Stimulated activated CD4-positive, alpha-beta T cell treated with anti-CD3 and anti-CD28 coated beads, TNF-alpha, amount 100 ng/mL, for 1 hour (primary cell): ENCODE data around the gene MEGF9.
"Not testable (repeated sequence)": the region's sequence is repeated elsewhere in the genome, so short reads cannot be mapped to it uniquely, and the experiment has no call there.

Source experiments
- DNase-seq, 3 donors: peaks; one replicate each; pipeline ENCODE4 v3.0.0-alpha.2; 2020; ENCODE audit warnings: low read depth in 3 of 3, low spot score in 1 of 3

The MEGF9 gene

GRCh38 chr9:120579139-120580050 is 134.9 kb downstream of the MEGF9 start:
- DNase-seq, result no peak

DNA sequence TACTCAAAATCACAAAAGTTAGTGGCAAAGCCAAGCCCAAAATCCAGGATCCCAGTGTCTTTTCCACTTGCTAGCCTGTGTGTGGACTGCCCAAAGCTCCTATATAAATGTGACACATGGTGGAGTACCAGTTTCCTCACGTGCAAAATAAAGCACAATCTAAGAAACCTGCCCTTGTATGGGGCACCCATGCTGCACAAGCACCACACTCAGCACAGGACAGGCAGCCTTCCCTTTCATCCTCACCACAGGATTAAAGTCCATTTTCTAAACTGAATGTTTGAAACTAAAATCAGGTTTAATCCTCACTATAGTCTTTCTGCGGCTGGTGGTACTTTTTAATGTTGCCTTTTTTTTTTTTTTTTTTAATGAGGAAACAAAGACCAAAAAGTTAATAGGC is 139.8 kb downstream of the MEGF9 start:
- DNase-seq, result no peak

- no peak for DNase-seq
Measured at GRCh38 chr9:120572472-120572871, 141.8 kb downstream of the MEGF9 start.

DNA sequence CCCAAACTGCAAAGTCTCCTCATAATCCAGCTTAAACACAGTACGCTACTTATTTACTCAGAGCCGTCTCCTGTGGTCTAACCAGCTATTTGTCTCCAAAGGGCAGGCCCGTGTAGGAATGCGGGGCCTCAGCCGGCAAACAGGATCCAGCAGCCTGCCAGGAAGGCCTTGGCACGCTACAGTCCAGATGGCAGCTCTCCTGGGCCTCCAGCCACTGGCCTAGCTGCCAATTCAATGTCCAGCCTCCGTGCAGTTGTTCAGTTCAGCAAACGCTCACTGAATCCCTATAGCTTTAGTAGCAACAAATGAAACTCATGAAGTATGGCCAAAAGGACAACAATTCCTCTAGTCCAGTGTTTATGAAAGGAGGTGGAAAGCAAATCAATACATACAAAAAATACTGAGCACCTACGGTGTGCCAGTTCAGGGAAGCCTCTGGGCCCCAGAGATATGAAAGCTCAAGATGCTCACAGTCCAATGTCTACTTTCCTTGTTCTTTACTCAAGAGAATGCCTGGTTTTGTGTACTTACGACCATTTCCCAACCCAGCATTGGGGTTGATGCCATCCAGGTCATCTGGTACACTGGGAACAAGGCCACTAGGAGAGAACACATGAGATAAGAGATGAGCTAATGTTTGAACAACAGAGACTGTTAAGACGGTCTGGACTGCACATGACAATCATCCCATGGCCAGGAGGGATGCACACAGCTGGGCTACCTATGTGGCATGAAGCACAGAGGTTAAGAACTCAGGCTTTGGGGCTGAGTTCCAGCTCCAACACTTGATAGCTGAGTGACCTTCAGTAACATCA is 142.6 kb downstream of the MEGF9 start:
- no peak for DNase-seq

DNA sequence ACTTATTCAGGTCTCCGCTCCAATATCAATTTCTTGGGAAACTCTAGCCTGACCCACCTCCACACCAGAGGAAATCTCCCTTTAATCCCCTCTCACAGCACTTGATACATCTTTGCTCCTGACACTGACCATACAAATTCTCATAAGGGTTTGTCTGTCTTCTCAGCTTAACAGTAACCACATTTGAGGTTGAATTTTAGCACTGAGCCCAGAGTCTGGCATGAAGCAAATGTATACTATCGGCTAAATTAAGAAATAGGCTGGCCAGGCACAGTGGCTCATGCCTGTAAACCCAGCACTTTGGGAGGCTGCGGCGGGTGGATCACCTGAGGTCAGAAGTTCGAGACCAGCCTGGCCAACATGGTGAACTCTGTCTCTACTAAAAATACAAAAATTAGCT is 144.0 kb downstream of the MEGF9 start:
- DNase-seq, result no peak

DNA sequence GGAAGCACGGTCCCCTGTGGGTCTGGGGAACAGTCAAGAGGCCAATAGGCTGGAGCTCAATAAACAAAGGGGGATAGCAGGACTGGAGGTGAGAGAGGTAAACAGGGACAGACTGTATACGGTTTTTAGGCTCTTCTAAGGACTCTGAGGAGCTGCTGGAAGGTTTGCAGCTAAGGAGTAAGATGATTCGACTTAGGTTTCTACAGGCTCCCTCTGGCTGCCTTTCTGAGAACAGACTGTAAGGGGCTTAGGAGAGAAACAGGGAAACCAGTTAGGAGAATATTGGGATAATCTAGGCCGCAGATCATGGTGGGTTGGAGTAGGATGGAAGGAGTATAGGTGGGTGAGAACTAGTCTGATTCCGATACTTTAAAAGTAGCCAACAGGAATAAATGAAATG is 144.7 kb downstream of the MEGF9 start:
- no peak for DNase-seq

- no peak for DNase-seq
Measured at GRCh38 chr9:120568816-120569215, 145.5 kb downstream of the MEGF9 start.

- no peak for DNase-seq
Measured at GRCh38 chr9:120567874-120568273, 146.4 kb downstream of the MEGF9 start.

DNA sequence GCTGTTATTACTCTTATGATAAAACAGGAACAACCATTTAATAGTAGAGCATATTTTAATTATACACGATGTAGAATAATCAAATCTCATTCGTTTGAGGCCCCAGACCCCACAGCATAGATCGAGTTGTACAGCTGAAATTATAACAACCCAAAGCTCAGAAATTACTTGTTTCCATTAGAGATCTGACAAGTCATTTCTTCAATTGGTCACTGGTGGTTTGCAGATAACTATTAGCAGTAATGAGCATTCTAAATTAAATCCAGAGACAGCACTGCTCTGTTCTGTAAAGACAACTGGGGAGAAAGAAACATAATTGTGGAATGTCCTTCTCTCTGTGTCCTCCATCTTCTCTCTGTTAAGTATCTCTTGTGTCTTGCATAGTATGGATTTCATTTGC is 147.2 kb downstream of the MEGF9 start:
- DNase-seq, result no peak

DNA sequence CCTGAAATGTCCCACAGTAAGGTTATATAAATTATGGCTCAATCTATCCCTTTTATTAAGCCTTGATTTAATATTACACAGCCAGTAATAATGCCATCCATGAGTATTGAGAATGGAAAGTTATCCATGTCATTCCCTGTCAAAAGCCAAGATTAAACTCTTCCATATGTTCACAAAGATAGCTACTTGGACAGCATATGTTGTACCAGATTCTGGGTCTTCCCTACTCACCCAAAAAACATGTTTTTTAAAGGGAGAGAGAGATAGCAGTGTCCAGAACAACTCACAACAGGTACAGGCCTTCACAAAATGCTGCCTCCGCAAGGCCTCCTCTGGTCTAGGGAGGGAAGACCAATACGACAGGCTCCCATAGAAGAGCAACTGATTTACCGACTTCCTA is 149.7 kb downstream of the MEGF9 start:
- DNase-seq, result no peak

GRCh38 chr9:120562861-120563443 is 151.3 kb downstream of the MEGF9 start:
- DNase-seq, result no peak

- DNase-seq, result no peak
Measured at GRCh38 chr9:120561709-120562108, 152.6 kb downstream of the MEGF9 start.

DNA sequence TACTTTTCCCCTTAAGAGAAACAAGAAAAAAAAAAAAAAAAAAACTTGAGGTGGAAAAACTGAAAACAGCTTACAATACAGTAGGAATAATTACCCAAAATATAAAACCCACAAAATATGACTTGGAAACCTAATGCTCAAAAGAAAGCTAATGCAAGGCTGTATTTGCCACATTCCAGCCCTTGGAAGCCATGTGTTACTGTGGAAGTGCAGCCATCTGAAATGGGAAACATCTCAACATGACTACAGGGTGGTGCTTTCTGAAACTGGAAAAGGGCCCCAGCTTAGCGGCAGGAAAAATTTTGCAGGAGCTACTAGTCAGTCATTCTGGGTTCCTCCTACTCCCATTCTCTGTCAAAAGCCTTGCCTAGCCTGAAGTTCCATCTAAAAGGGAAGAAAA is 154.7 kb downstream of the MEGF9 start:
- no peak for DNase-seq

DNA sequence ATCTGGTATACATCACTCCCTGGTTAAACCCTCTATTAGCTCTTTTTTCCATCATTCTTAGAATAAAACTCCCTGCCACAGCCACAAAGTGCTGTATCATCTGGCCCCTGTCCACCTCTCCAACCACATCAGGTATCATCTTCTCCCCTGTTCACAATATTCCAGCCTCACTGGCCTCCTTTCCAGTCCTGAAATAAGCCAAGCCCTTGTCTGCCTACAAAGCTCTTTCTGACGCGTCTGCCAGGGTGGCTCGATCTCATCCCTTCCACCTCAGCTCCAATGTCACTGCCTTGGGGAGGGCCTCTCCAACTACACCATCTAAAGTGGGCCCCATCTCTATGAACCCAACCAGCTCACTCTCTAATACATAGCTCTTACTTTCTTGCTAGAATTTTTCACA is 155.8 kb downstream of the MEGF9 start:
- DNase-seq, result no peak

DNA sequence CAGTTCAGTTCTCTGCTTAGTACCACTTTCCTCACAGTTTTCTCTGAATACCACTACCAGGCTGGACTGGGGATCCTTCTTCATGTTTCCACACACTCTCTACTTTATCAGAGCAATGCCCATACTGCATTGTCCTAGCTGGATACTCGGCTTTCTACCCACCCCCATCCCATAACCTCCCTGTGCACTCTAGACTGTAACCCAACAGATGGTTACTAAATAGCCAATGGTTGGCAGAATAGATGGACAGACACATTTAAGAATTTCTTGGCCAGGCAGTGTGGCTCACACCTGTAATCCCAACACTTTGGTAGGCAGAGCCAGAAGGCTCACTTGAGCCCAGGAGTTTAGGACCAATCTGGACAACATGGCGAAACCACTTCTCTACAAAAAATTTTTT is 157.1 kb downstream of the MEGF9 start:
- DNase-seq, result no peak

DNA sequence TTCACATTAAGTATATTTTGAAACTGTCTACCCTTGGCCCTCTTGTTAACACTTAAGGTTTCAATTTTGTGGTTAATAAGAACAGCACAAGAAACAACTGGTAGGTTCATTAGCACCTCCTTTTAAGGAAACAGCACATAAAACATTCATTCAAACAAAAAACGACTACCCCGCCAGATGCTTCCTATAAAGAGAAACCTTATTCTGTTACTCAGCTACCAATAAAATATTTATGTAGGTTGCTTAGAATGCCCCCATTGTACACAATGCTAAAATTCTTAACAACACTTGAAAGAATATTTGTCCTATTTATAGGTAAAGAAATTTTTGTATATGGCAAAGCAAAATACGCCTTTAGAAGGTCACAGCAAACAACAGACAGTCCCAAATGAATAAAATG is 157.5 kb downstream of the MEGF9 start:
- DNase-seq, result no peak

- DNase-seq, result no peak
Measured at GRCh38 chr9:120555839-120556238, 158.4 kb downstream of the MEGF9 start.

DNA sequence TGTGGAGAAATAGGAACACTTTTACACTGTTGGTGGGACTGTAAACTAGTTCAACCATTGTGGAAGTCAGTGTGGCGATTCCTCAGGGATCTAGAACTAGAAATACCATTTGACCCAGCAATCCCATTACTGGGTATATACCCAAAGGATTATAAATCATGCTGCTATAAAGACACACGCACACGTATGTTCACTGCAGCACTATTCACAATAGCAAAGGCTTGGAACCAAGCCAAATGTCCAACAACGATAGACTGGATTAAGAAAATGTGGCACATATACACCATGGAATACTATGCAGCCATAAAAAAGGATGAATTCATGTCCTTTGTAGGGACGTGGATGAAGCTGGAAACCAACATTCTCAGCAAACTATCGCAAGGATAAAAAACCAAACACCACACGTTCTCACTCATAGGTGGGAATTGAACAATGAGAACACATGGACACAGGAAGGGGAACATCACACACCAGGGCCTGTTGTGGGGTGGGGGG is 162.0 kb downstream of the MEGF9 start:
- not testable (repeated sequence) for DNase-seq
